Cardiac muscle cell (in vitro differentiated cells and primary cell): ENCODE measurements around the gene FBLN1. TPM values are rescaled to one million over a fixed set of nuclear protein-coding genes. Genes with fewer than 3 reads are reported as not detected.

ENCODE experiments used
- DNase-seq, 2 donors: peaks; one replicate each; pipeline versions ENCODE4 v3.0.0 to v3.0.0-alpha.2; 2010 to 2017; ENCODE audit warnings: low read depth in 1 of 2, low spot score in 1 of 2
- H3K27ac ChIP-seq: fragments of 200-600 bp; sonication (generic); 2 replicates; pipeline ENCODE4 v1.5.1; 2016
- H3K27me3 ChIP-seq: fragments of 200-600 bp; sonication (generic); 2 replicates; pipeline ENCODE4 v1.6.0; 2016; ENCODE audit warnings: control low read depth
- H3K36me3 ChIP-seq: fragments of 200-600 bp; sonication (generic); 2 replicates; pipeline ENCODE4 v1.5.1; 2016; ENCODE audit warnings: control low read depth
- H3K4me1 ChIP-seq: fragments of 200-600 bp; sonication (generic); 2 replicates; pipeline ENCODE4 v1.8.1; 2017; ENCODE audit warnings: low read depth, mild to moderate bottlenecking, mixed run types
- H3K4me3 ChIP-seq: fragments of 200-600 bp; sonication (generic); 2 replicates; pipeline ENCODE4 v1.5.1; 2016; ENCODE audit warnings: mild to moderate bottlenecking
- H3K9me3 ChIP-seq: fragments of 200-600 bp; sonication (generic); 2 replicates; pipeline ENCODE4 v1.5.1; 2017; ENCODE audit warnings: low read depth, mild to moderate bottlenecking, control low read depth
- polyA plus RNA-seq: library from polyadenylated mRNA; unstranded; fragments of >200 nt; fragmentation: Nextera tagmentation; extraction: Ambion mirVana; gene quantifications from 2 replicates; pipeline ENCODE4 v1.2.1, GENCODE V29; 2016
- total RNA-seq: library from RNA; depleted of rRNA; stranded (reverse); fragments of >200 nt; gene quantifications from 2 replicates; pipeline ENCODE4 v1.2.3, GENCODE V29; 2016
- TF ChIP-seq, protein P1 (sequence below): IDR thresholded peaks from 2 replicates; pipeline ENCODE4 v1.5.1; 2012; ENCODE audit warnings: low read depth, mild to moderate bottlenecking, low read length

FBLN1 gene
- total and polyA plus RNA-seq, 2 experiments from 2014 or later, result 53.8 to 55.7 TPM

DNA sequence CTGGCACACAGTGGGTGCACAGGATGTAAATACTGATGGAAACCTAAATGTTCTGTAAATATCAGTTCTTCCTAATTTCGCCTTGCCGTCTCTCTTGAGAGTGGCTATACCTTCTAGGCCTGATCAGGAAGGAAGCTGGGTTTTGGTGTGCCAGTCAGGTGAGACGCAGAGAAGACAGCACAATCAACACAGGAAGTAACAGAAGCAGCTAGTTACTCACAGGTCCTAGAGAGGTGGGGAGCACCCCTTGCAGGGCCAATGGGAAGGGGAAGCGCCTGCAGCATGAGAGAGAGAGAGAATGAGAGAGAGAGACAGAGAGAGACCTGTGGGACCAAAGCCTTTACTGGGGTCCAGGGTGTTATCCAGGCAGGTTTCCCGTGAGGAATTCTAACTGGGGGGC lies 80.8 kb downstream of the FBLN1 start:
- Histone ChIP-seq H3K36me3 (no peaks in the 10 kb centered on the region), H3K27me3 (peaks cover 57% of the 10 kb centered on the region), H3K4me3 (no peak overlapping the region), H3K27ac (no peak overlapping the region), H3K9me3 (no peaks in the 10 kb centered on the region), H3K4me1 (peaks cover 4% of the 10 kb centered on the region)
- DNase-seq, result no peak
- TF ChIP-seq, protein P1, sequence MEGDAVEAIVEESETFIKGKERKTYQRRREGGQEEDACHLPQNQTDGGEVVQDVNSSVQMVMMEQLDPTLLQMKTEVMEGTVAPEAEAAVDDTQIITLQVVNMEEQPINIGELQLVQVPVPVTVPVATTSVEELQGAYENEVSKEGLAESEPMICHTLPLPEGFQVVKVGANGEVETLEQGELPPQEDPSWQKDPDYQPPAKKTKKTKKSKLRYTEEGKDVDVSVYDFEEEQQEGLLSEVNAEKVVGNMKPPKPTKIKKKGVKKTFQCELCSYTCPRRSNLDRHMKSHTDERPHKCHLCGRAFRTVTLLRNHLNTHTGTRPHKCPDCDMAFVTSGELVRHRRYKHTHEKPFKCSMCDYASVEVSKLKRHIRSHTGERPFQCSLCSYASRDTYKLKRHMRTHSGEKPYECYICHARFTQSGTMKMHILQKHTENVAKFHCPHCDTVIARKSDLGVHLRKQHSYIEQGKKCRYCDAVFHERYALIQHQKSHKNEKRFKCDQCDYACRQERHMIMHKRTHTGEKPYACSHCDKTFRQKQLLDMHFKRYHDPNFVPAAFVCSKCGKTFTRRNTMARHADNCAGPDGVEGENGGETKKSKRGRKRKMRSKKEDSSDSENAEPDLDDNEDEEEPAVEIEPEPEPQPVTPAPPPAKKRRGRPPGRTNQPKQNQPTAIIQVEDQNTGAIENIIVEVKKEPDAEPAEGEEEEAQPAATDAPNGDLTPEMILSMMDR, result no peak

DNA sequence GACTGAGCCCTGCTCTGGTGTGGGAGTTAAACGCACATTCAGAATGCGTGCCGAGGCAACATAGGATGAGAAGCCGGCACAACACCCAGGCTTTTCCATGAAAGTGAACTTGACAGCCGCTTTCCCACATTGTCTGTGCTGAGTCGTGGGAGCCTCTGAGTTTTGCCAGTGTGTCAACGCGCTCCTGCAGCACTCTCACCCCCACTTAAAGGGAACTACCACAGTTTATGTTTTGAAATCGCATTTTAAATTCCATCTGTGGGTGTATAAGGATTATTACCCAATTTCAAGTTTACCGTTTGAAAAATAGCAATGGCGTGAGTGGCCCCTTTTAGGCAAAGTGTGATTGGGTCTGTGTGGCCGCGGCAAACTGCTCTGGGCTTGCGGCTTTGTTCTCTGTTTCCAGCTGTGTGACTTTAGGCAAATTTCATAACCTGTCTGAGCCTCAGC lies 81.5 kb downstream of the FBLN1 start:
- Histone ChIP-seq H3K27me3 (peaks cover 57% of the 10 kb centered on the region), H3K36me3 (no peaks in the 10 kb centered on the region), H3K27ac (no peak overlapping the region), H3K9me3 (no peaks in the 10 kb centered on the region), H3K4me1 (peaks cover 4% of the 10 kb centered on the region), H3K4me3 (no peak overlapping the region)
- TF ChIP-seq, protein P1, result no peak
- no peak for DNase-seq

DNA sequence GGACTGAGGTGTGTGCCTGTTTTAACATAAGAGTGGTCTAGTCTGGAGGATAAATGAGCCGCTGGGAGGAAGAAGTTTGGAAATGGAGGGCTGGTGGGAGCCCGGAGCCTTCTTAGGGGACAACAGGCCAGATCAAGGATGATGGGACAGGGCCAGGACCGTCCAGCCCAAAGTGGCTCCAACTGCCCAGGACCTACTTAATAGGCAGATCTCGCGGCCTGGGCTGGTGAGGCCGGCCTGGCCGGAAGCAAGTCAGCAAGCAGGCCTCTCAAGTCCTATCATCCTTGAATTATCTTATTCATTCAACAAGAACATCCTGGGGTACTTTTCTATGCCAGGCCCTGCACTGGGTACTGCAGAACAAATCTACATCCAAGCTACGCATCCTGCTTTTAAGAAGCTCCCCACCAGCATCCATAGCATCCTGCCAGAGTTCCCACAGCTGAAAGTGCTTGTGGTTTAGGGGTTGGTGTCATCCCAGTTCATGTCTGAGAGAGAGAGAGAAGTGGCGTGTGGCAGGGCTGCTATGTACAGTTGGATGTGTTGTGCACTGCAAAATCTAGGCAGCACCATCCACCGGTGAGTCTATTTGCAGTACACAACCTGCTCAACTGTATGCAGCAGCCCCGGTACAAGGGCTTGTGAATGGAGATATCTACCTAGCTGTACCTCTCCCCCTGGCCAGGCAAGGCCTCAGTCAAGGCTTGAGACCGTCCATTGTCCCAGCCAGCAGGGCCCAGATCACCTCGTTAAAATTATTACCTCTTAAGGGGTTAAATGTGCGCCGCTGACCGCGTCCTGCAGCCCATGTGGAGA lies 82.1 kb downstream of the FBLN1 start:
- peaks cover 60% of the 10 kb centered on the region for H3K27me3 ChIP-seq
- H3K9me3 ChIP-seq, result no peaks in the 10 kb centered on the region
- no peak overlapping the region for H3K27ac ChIP-seq
- DNase-seq, result no peak
- TF ChIP-seq, protein P1, result no peak
- no peak overlapping the region for H3K4me3 ChIP-seq
- H3K36me3 ChIP-seq, result no peaks in the 10 kb centered on the region
- H3K4me1 ChIP-seq, result peaks cover 4% of the 10 kb centered on the region

DNA sequence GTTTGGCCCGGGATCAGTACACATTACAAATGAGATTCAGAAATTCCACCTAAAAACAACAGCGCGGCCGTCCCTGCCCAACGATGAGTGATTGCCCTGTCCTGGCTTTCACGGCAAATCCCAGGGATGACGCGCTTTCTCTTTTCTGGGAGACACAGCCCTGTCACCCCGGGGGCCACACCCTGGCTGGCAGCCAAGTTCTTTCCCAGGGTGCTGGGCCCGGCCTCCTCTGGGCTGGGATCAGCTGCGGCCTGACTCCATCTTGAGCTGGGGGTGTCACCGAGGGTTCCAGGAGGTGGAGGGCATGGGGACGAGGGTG lies 82.7 kb downstream of the FBLN1 start:
- H3K27ac ChIP-seq, result no peak overlapping the region
- H3K4me1 ChIP-seq, result peaks cover 4% of the 10 kb centered on the region
- TF ChIP-seq, protein P1, result no peak
- peaks cover 66% of the 10 kb centered on the region for H3K27me3 ChIP-seq
- no peaks in the 10 kb centered on the region for H3K9me3 ChIP-seq
- no peak for DNase-seq
- H3K4me3 ChIP-seq, result no peak overlapping the region
- no peaks in the 10 kb centered on the region for H3K36me3 ChIP-seq

DNA sequence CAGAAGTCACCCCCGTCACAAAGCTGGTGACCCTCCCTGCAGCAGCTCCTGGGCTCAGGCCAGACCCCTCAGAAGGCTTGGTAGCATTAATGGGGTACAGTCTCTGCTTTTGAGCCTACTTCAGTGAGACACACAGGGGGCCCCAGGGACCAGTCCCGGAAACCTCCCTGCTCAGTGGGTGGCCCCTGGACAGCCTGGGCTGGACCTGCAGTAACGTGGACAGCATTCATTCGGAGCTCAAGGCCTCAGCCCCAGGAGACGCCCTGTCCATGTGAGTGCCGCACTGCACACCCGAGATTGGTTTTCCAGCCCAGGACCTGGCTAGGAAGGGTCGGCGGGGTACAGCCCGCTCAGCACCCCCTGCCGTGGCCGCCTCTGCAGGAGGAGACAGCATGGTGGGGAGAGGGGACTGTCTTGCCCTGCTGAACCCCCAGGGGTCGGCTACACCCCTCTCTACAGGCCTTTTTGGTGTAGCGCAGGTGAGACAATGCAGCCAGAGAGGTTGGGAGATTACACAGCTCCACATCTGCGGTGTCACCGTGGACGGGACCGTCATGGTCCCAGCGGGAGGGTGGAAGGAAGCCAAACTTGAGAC lies 83.4 kb downstream of the FBLN1 start:
- Histone ChIP-seq H3K4me1 (peaks cover 4% of the 10 kb centered on the region), H3K27ac (no peak overlapping the region), H3K36me3 (no peaks in the 10 kb centered on the region), H3K27me3 (peaks cover 69% of the 10 kb centered on the region), H3K9me3 (no peaks in the 10 kb centered on the region), H3K4me3 (no peak overlapping the region)
- TF ChIP-seq, protein P1, result no peak
- DNase-seq, result no peak
